HCT116 (cell line): ENCODE data around the gene PSTPIP1. TPM values are rescaled to one million over a fixed set of nuclear protein-coding genes. Genes with fewer than 3 reads are reported as not detected.

Experiments
- ATAC-seq: fragments of 200-7000 bp; cut with Tn5 transposase; 2 replicates; pipeline ENCODE4 v1.9.1; 2020; ENCODE audit warnings: mild to moderate bottlenecking, moderate library complexity
- BruUV-seq: library from RNA; stranded (reverse); fragments of 400-500 nt; replicated peaks from 2 replicates; lab custom pipeline; 2021; lab: Mats Ljungman, UMichigan
- CTCF ChIA-PET: fragments of 300-600 bp; sonication (Branson Sonifier 250); formaldehyde crosslinking; loops from one replicate; lab custom pipeline; 2021; ENCODE audit warnings: antibody characterized with exemption; lab: Charles Lee
- POLR2A ChIA-PET: fragments of 300-600, 350-600 bp; sonication (Branson Sonifier 250); formaldehyde crosslinking; loops from one replicate; lab custom pipeline; 2021; ENCODE audit warnings: antibody characterized with exemption; lab: Charles Lee
- RAD21 ChIA-PET, 2 experiments: fragments of 300-600 bp; sonication (Branson Sonifier 250); formaldehyde crosslinking; loops; one replicate each; lab custom pipeline; 2023; ENCODE audit warnings: low total read pairs in 2 of 2; ENCODE audit not compliant: uncharacterized antibody in 2 of 2, unreplicated experiment in 2 of 2, low non-redundant PET in 1 of 2; lab: Charles Lee
- DNase-seq: peaks from one replicate; pipeline ENCODE4 v3.0.0-alpha.2; 2010; ENCODE audit warnings: low read depth, low spot score
- H2AFZ ChIP-seq: fragments of 200-600 bp; shearing (Covaris generic), sonication (generic); 2 replicates; pipeline ENCODE4 v1.6.1; 2017; ENCODE audit warnings: low read depth, mixed run types, mixed read lengths, antibody characterized with exemption, low read length; ENCODE audit not compliant: poor library complexity, severe bottlenecking
- H3K27ac ChIP-seq: 2 replicates; pipeline ENCODE4 v1.5.1; 2012; ENCODE audit warnings: low read depth, low read length
- H3K27me3 ChIP-seq: fragments of 200-600 bp; sonication (generic); 2 replicates; pipeline ENCODE4 v1.6.1; 2016; ENCODE audit warnings: mixed run types, low read length, mixed read lengths; ENCODE audit not compliant: insufficient read depth
- H3K36me3 ChIP-seq, 2 experiments: fragments of 200-500 bp in 1 of 2; fragments of 200-600 bp in 1 of 2; sonication (Bioruptor generic) in 1 of 2; sonication (generic) in 1 of 2; 2 replicates each; pipeline versions ENCODE4 v1.5.1 to v1.6.1; 2014 to 2016; ENCODE audit warnings: low read length in 2 of 2, inconsistent platforms in 1 of 2, mixed read lengths in 1 of 2, mixed run types in 1 of 2; ENCODE audit not compliant: insufficient read depth in 2 of 2, control insufficient read depth in 1 of 2
- H3K4me1 ChIP-seq, 2 experiments: fragments of 200-600 bp in 1 of 2; sonication (generic) in 1 of 2; 2 replicates each; pipeline versions ENCODE4 v1.5.1 to v1.6.1; 2012 to 2017; ENCODE audit warnings: low read length in 2 of 2, inconsistent platforms in 1 of 2, mild to moderate bottlenecking in 1 of 2, mixed read lengths in 1 of 2, mixed run types in 1 of 2, moderate library complexity in 1 of 2; ENCODE audit not compliant: insufficient read depth in 2 of 2, control insufficient read depth in 1 of 2
- H3K4me2 ChIP-seq: fragments of 200-600 bp; sonication (generic); 2 replicates; pipeline ENCODE4 v1.6.1; 2017; ENCODE audit warnings: mixed run types, low read length, mixed read lengths
- H3K4me3 ChIP-seq, 2 experiments: fragments of 200-600 bp in 1 of 2; sonication (generic) in 1 of 2; replicated peaks in 1 of 2; 2 replicates each; pipeline ENCODE4 v1.5.1; 2011 to 2016; ENCODE audit warnings: low read length in 2 of 2, control low read depth in 1 of 2, low read depth in 1 of 2, mild to moderate bottlenecking in 1 of 2, mixed read lengths in 1 of 2, mixed run types in 1 of 2
- H3K79me2 ChIP-seq: fragments of 200-600 bp; sonication (generic); 2 replicates; pipeline ENCODE4 v1.6.1; 2017; ENCODE audit warnings: mild to moderate bottlenecking, mixed run types, low read length, moderate library complexity, mixed read lengths; ENCODE audit not compliant: insufficient read depth
- H3K9ac ChIP-seq: fragments of 200-600 bp; sonication (generic); 2 replicates; pipeline ENCODE4 v1.6.1; 2016; ENCODE audit warnings: low read length, mixed read lengths
- H3K9me2 ChIP-seq: fragments of 200-600 bp; sonication (generic), shearing (Covaris generic); 2 replicates; pipeline ENCODE4 v1.6.1; 2017; ENCODE audit warnings: mixed run types, mild to moderate bottlenecking, moderate library complexity; ENCODE audit not compliant: insufficient read depth
- H3K9me3 ChIP-seq, 2 experiments: fragments of 200-500 bp in 1 of 2; fragments of 200-600 bp in 1 of 2; sonication (Bioruptor generic) in 1 of 2; sonication (generic) in 1 of 2; 2 replicates each; pipeline ENCODE4 v1.6.1; 2014 to 2017; ENCODE audit warnings: low read length in 2 of 2, mixed read lengths in 2 of 2, inconsistent platforms in 1 of 2, low read depth in 1 of 2, mild to moderate bottlenecking in 1 of 2, mixed run types in 1 of 2, moderate library complexity in 1 of 2; ENCODE audit not compliant: control insufficient read depth in 1 of 2, insufficient read depth in 1 of 2
- H4K20me1 ChIP-seq: fragments of 200-600 bp; sonication (generic), shearing (Covaris generic); 2 replicates; pipeline ENCODE4 v1.6.1; 2017; ENCODE audit warnings: mixed run types, mild to moderate bottlenecking, moderate library complexity; ENCODE audit not compliant: insufficient read depth
- ATF3 ChIP-seq: IDR thresholded peaks from 2 replicates; pipeline ENCODE4 v1.6.1; 2012
- CBX3 ChIP-seq: IDR thresholded peaks from 2 replicates; pipeline ENCODE4 v1.6.1; 2012; ENCODE audit warnings: low read depth
- CTCF ChIP-seq, 3 experiments: fragments of 200-600 bp in 1 of 3; sonication (generic) in 1 of 3; IDR thresholded peaks in 2 of 3; conservative IDR thresholded peaks in 1 of 3; 2 replicates each; pipeline ENCODE4 v1.5.1; 2012 to 2017; ENCODE audit warnings: low read depth in 2 of 3, low read length in 2 of 3, antibody characterized with exemption in 1 of 3, borderline replicate concordance in 1 of 3, control low read depth in 1 of 3, mild to moderate bottlenecking in 1 of 3, mixed read lengths in 1 of 3, mixed run types in 1 of 3, moderate library complexity in 1 of 3; ENCODE audit not compliant: insufficient read depth in 1 of 3
- EGR1 ChIP-seq: IDR thresholded peaks from 2 replicates; pipeline ENCODE4 v1.6.1; 2012; ENCODE audit warnings: low read depth
- EZH2phosphoT487 ChIP-seq: fragments of 200-600 bp; IDR thresholded peaks from 2 replicates; pipeline ENCODE4 v1.6.1; 2018; ENCODE audit warnings: antibody characterized with exemption, borderline replicate concordance
- MAX ChIP-seq: IDR thresholded peaks from 2 replicates; pipeline ENCODE4 v1.6.1; 2012
- POLR2A ChIP-seq: IDR thresholded peaks from 2 replicates; pipeline ENCODE4 v1.7.0; 2011; ENCODE audit warnings: borderline replicate concordance; ENCODE audit not compliant: insufficient read depth, insufficient read length; ENCODE audit errors: extremely low read depth
- RAD21 ChIP-seq: IDR thresholded peaks from 2 replicates; pipeline ENCODE4 v1.6.1; 2012; ENCODE audit warnings: low read depth, mild to moderate bottlenecking
- SP1 ChIP-seq: IDR thresholded peaks from 2 replicates; pipeline ENCODE4 v1.6.1; 2012; ENCODE audit warnings: low read depth
- TCF7L2 ChIP-seq: IDR thresholded peaks from 2 replicates; pipeline ENCODE4 v1.7.0; 2011; ENCODE audit warnings: borderline replicate concordance, inconsistent platforms; ENCODE audit not compliant: insufficient read depth, insufficient read length; ENCODE audit errors: extremely low read depth
- YY1 ChIP-seq: IDR thresholded peaks from 2 replicates; pipeline ENCODE4 v1.6.1; 2011; ENCODE audit warnings: low read length, low read depth, moderate library complexity, mild to moderate bottlenecking; ENCODE audit not compliant: insufficient replicate concordance; ENCODE audit errors: extremely low read depth
- ZFX ChIP-seq: fragments of 450-650 bp; IDR thresholded peaks from 2 replicates; pipeline ENCODE4 v1.6.1; 2017
- ZNF274 ChIP-seq: fragments of 200-500 bp; sonication (Bioruptor generic); IDR thresholded peaks from 2 replicates; pipeline ENCODE4 v1.6.1; 2014; ENCODE audit warnings: mild to moderate bottlenecking, low read depth, low read length, inconsistent platforms
- intact Hi-C: fragments of 100-400 bp; cut with micrococcal nuclease; formaldehyde crosslinking; loops from 2 replicates; pipeline ENCODE4 v1.10.0; 2022
- total RNA-seq: library from RNA; stranded (reverse); gene quantifications from one replicate; pipeline ENCODE4 v1.2.1, GENCODE V29; 2021; ENCODE audit not compliant: unreplicated experiment

The PSTPIP1 gene
- total RNA-seq, 1 experiment from 2014 or later = 0.79 TPM

- no TSS peak for BruUV-seq
- Histone ChIP-seq H3K36me3 (no peaks in the 10 kb centered on the region), H3K9me3 (no peaks in the 10 kb centered on the region; a peak in 1 of 4 replicates), H3K4me2 (no peak overlapping the region), H4K20me1 (no peaks in the 10 kb centered on the region), H3K27me3 (no peaks in the 10 kb centered on the region), H3K79me2 (no peaks in the 10 kb centered on the region), H3K27ac (no peak overlapping the region), H3K4me3 (no peak overlapping the region), H3K4me1 (no peaks in the 10 kb centered on the region; a peak in 1 of 4 replicates), H2AFZ (no peak overlapping the region), H3K9me2 (no peaks in the 10 kb centered on the region), H3K9ac (no peak overlapping the region)
- TF ChIP-seq CTCF (IDR thresholded peaks at IDR 0.05 in 2 of 3, conservative IDR thresholded peaks at IDR 0.05 in 1 of 3; ENCODE audit: borderline replicate concordance in 1 of 3, insufficient read depth in 1 of 3, low read depth in 2 of 3, low read length in 2 of 3) (peak; percentile 42 to 91 (median 89); a peak in 5 of 6 replicates), EZH2phosphoT487 (no peak)
- intact Hi-C loops = no loop called here
- CTCF ChIA-PET = interaction anchor here (0.6 to 1.6 kb wide), 10 partner anchors 8 to 509 kb away, joined by 3 to 10 read pairs (median 4); no protein-coding TSS in a partner anchor
- peak; percentile 71 for ATAC-seq
- RAD21 ChIA-PET = interaction anchor here in 1 of 2 experiments (1.1 kb wide), 1 partner anchor 508 kb away, joined by 4 read pairs; no protein-coding TSS in a partner anchor
- no peak for DNase-seq
- POLR2A ChIA-PET = no interaction called here
Measured at GRCh38 chr15:77034695-77035489, 40.0 kb downstream of the PSTPIP1 start.

GRCh38 chr15:77035584-77035983 lies 40.7 kb downstream of the PSTPIP1 start:
- Histone ChIP-seq H3K9me2 (no peaks in the 10 kb centered on the region), H3K4me1 (no peaks in the 10 kb centered on the region), H3K36me3 (no peaks in the 10 kb centered on the region), H3K79me2 (no peaks in the 10 kb centered on the region), H3K4me2 (no peak overlapping the region), H3K4me3 (no peak overlapping the region), H2AFZ (no peak overlapping the region), H4K20me1 (no peaks in the 10 kb centered on the region), H3K27me3 (no peaks in the 10 kb centered on the region), H3K9me3 (no peaks in the 10 kb centered on the region; a peak in 1 of 4 replicates), H3K9ac (no peak overlapping the region), H3K27ac (no peak overlapping the region; the same call in 1 of the 2 replicates)
- ChIA-PET RAD21 (interaction anchor here in 1 of 2 experiments (1.1 kb wide), 1 partner anchor 507 kb away, joined by 4 read pairs; no protein-coding TSS in a partner anchor), POLR2A (no interaction called here), CTCF (interaction anchor here (0.6 to 1.6 kb wide), 9 partner anchors 9 to 508 kb away, joined by 3 to 10 read pairs (median 3); no protein-coding TSS in a partner anchor)
- ATAC-seq (no peak), DNase-seq (no peak)
- BruUV-seq = no TSS peak
- intact Hi-C loops = no loop called here
- no peak for TF ChIP-seq ZFX
- TF ChIP-seq SP1 = no peak
- no peak for TF ChIP-seq TCF7L2
- no peak for TF ChIP-seq CBX3
- TF ChIP-seq MAX = no peak
- TF ChIP-seq ATF3 = no peak
- no peak for TF ChIP-seq YY1
- no peak for TF ChIP-seq RAD21
- no peak for TF ChIP-seq POLR2A
- TF ChIP-seq ZNF274 = no peak
- TF ChIP-seq EGR1 = no peak
- no peak for TF ChIP-seq CTCF (IDR thresholded peaks at IDR 0.05 in 2 of 3, conservative IDR thresholded peaks at IDR 0.05 in 1 of 3; ENCODE audit: borderline replicate concordance in 1 of 3, insufficient read depth in 1 of 3, low read depth in 2 of 3, low read length in 2 of 3)
